Measurements from ENCODE around the gene SPNS2.

- TF ChIP-seq, protein P1, sequence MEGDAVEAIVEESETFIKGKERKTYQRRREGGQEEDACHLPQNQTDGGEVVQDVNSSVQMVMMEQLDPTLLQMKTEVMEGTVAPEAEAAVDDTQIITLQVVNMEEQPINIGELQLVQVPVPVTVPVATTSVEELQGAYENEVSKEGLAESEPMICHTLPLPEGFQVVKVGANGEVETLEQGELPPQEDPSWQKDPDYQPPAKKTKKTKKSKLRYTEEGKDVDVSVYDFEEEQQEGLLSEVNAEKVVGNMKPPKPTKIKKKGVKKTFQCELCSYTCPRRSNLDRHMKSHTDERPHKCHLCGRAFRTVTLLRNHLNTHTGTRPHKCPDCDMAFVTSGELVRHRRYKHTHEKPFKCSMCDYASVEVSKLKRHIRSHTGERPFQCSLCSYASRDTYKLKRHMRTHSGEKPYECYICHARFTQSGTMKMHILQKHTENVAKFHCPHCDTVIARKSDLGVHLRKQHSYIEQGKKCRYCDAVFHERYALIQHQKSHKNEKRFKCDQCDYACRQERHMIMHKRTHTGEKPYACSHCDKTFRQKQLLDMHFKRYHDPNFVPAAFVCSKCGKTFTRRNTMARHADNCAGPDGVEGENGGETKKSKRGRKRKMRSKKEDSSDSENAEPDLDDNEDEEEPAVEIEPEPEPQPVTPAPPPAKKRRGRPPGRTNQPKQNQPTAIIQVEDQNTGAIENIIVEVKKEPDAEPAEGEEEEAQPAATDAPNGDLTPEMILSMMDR (conservative IDR thresholded peaks at IDR 0.05 in 1 of 2, IDR thresholded peaks at IDR 0.05 in 1 of 2; ENCODE audit: low read depth in 1 of 2, low read length in 2 of 2) = no peak
- no peak for TF ChIP-seq EZH2 (IDR thresholded peaks at IDR 0.05; ENCODE audit: low read length, missing control alignments)
Measured at GRCh38 chr17:4584917-4585637, 86.4 kb downstream of the SPNS2 start.
